Central memory CD4-positive, alpha-beta T cell (primary cell): ENCODE results near the gene ULK4.
"Not testable (repeated sequence)": the region's sequence is repeated elsewhere in the genome, so short reads cannot be mapped to it uniquely, and the experiment has no call there.

ENCODE experiments used
- DNase-seq: peaks from one replicate; pipeline ENCODE4 v3.0.0; 2022
- total RNA-seq, 3 experiments: gene quantifications; one replicate each; lab custom pipeline; 2026; lab: John Stamatoyannopoulos, UW

Gene ULK4
- total RNA-seq, result 12.3 to 52.1 (median 30.8) reads per million in 3 experiments

GRCh38 chr3:41961751-41962679 is at the start of gene ULK4:
Gene ULK4 (minus strand): TSS chr3:41962103. CDS start chr3:41954759, 7,344 bp downstream.
- peak; percentile 96 for DNase-seq

- no peak for DNase-seq
Measured at GRCh38 chr3:42010530-42010929, 48.6 kb upstream of the ULK4 start.

GRCh38 chr3:42009456-42009855 is 47.6 kb upstream of the ULK4 start:
- DNase-seq, result no peak

- no peak for DNase-seq
Measured at GRCh38 chr3:42007785-42008184, 45.9 kb upstream of the ULK4 start.

GRCh38 chr3:42005401-42005800 is 43.5 kb upstream of the ULK4 start:
- DNase-seq, result no peak

- DNase-seq, result no peak
Measured at GRCh38 chr3:42002790-42003189, 40.9 kb upstream of the ULK4 start.

GRCh38 chr3:42001777-42002176 is 39.9 kb upstream of the ULK4 start:
- DNase-seq, result no peak

- no peak for DNase-seq
Measured at GRCh38 chr3:41999909-42000308, 38.0 kb upstream of the ULK4 start.

GRCh38 chr3:41997702-41998550 is 36.0 kb upstream of the ULK4 start:
- no peak for DNase-seq

GRCh38 chr3:41991437-41991836 is 29.5 kb upstream of the ULK4 start:
- DNase-seq, result no peak

GRCh38 chr3:41989518-41989917 is 27.6 kb upstream of the ULK4 start:
- no peak for DNase-seq

GRCh38 chr3:41987627-41988026 is 25.7 kb upstream of the ULK4 start:
- DNase-seq, result no peak

- no peak for DNase-seq
Measured at GRCh38 chr3:41986561-41986960, 24.7 kb upstream of the ULK4 start.

GRCh38 chr3:41985018-41985417 is 23.1 kb upstream of the ULK4 start:
- no peak for DNase-seq

- not testable (repeated sequence) for DNase-seq
Measured at GRCh38 chr3:41983091-41983490, 21.2 kb upstream of the ULK4 start.

- not testable (repeated sequence) for DNase-seq
Measured at GRCh38 chr3:41977401-41977800, 15.5 kb upstream of the ULK4 start.

GRCh38 chr3:41975416-41976103 is 13.7 kb upstream of the ULK4 start:
- no peak for DNase-seq

GRCh38 chr3:41974223-41974622 is 12.3 kb upstream of the ULK4 start:
- DNase-seq, result no peak

GRCh38 chr3:41972802-41973201 is 10.9 kb upstream of the ULK4 start:
- DNase-seq, result no peak

- no peak for DNase-seq
Measured at GRCh38 chr3:41966206-41966605, 4.3 kb upstream of the ULK4 start.

GRCh38 chr3:41963823-41964222 is 1.9 kb upstream of the ULK4 start:
- DNase-seq, result no peak

GRCh38 chr3:41960826-41961750 is 815 bp downstream of the ULK4 start:
- DNase-seq, result peak; percentile 65
